HL-60 (cell line): ENCODE data around the gene SH3BP2.
A peak's percentile ranks its signal among the peaks of the same experiment; 100 is the strongest.

Source experiments
- DNase-seq, 2 experiments: peaks; one replicate each; pipeline ENCODE4 v3.0.0-alpha.2; 2010 to 2020; ENCODE audit warnings: low read depth in 1 of 2, low spot score in 1 of 2
- H3K27ac ChIP-seq: fragments of 250-450 bp; sonication (Bioruptor Pico); replicated peaks from 2 replicates; pipeline ENCODE4 v1.5.1; 2020; ENCODE audit warnings: mild to moderate bottlenecking, moderate library complexity
- H3K27me3 ChIP-seq: fragments of 250-450 bp; sonication (Bioruptor Pico); 2 replicates; pipeline ENCODE4 v1.5.1; 2021; ENCODE audit warnings: mild to moderate bottlenecking, moderate library complexity; ENCODE audit not compliant: insufficient read depth, poor library complexity, severe bottlenecking
- H3K4me3 ChIP-seq: replicated peaks from 2 replicates; pipeline ENCODE4 v1.5.1; 2011; ENCODE audit warnings: mild to moderate bottlenecking, control low read depth, low read length; ENCODE audit not compliant: insufficient read depth
- GABPA ChIP-seq: IDR thresholded peaks from 2 replicates; pipeline ENCODE4 v1.6.1; 2012; ENCODE audit warnings: low read depth
- POLR2AphosphoS5 ChIP-seq: IDR thresholded peaks from 2 replicates; pipeline ENCODE4 v1.6.1; 2012; ENCODE audit warnings: low read depth
- REST ChIP-seq: IDR thresholded peaks from 2 replicates; pipeline ENCODE4 v1.6.1; 2012; ENCODE audit warnings: low read depth; ENCODE audit not compliant: insufficient replicate concordance
- SPI1 ChIP-seq: IDR thresholded peaks from 2 replicates; pipeline ENCODE4 v1.6.1; 2012; ENCODE audit warnings: low read depth, mild to moderate bottlenecking, borderline replicate concordance
- TF ChIP-seq, protein P1 (sequence below): IDR thresholded peaks from one replicate; pipeline ENCODE4 v1.5.1; 2011; ENCODE audit warnings: low read length, control low read depth, inconsistent platforms; ENCODE audit not compliant: insufficient read depth

SH3BP2 gene

GRCh38 chr4:2755821-2756690 is 36.8 kb upstream of the SH3BP2 start, which contains the start of gene TNIP2:
TNIP2 (minus strand) TSS chr4:2756336; CDS start chr4:2756289, 47 bp downstream.
- DNase-seq: peak; percentile 61 to 74
- Histone ChIP-seq H3K27me3 (no peaks in the 10 kb centered on the region), H3K4me3 (peak within 1 kb of the TSS; percentile 94), H3K27ac (peak within 1 kb of the TSS; percentile 62)
- TF ChIP-seq SPI1: no peak
- TF ChIP-seq REST: no peak
- 0 out of 2 replicates have a peak, but pooled peaks have one; percentile 21 for TF ChIP-seq POLR2AphosphoS5
- no peak for TF ChIP-seq GABPA
- TF ChIP-seq, protein P1, sequence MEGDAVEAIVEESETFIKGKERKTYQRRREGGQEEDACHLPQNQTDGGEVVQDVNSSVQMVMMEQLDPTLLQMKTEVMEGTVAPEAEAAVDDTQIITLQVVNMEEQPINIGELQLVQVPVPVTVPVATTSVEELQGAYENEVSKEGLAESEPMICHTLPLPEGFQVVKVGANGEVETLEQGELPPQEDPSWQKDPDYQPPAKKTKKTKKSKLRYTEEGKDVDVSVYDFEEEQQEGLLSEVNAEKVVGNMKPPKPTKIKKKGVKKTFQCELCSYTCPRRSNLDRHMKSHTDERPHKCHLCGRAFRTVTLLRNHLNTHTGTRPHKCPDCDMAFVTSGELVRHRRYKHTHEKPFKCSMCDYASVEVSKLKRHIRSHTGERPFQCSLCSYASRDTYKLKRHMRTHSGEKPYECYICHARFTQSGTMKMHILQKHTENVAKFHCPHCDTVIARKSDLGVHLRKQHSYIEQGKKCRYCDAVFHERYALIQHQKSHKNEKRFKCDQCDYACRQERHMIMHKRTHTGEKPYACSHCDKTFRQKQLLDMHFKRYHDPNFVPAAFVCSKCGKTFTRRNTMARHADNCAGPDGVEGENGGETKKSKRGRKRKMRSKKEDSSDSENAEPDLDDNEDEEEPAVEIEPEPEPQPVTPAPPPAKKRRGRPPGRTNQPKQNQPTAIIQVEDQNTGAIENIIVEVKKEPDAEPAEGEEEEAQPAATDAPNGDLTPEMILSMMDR: no peak

DNA sequence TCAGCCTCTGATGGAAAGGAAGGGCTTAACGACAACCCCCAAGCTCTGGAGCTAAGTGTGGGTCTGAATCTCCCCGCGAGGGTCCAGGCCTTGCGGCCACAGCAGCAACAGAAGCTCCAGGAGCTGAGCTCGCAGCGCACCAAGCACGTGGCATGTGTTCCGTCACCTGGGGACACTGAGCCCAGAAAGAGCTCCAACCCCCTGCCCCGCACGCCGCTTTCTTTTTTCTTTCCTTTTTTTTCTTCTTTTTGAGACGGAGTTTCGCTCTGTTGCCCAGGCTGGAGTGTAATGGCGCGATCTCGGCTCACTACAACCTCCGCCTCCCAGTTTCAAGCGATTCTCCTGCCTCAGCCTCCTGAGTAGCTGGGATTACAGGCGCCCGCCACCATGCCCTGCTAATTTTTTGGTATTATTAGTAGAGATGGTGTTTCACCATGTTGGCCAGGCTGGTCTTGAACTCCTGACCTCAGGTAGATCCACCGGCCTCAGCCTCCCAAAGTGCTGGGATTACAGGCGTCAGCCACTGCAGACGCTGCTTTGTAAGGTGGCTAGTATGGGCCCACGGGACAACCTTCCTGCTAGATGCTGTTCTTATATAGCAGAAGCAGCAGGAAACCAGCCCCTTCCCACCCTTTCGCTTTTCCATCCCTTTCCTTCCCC is 36.1 kb upstream of the SH3BP2 start:
- peak overlapping the region; percentile 33 for H3K4me3 ChIP-seq
- no peak for TF ChIP-seq GABPA
- no peak for TF ChIP-seq SPI1
- TF ChIP-seq, protein P1: no peak
- no peak for TF ChIP-seq REST
- no peak for TF ChIP-seq POLR2AphosphoS5
- no peaks in the 10 kb centered on the region for H3K27me3 ChIP-seq
- no peak overlapping the region for H3K27ac ChIP-seq
- no peak for DNase-seq

DNA sequence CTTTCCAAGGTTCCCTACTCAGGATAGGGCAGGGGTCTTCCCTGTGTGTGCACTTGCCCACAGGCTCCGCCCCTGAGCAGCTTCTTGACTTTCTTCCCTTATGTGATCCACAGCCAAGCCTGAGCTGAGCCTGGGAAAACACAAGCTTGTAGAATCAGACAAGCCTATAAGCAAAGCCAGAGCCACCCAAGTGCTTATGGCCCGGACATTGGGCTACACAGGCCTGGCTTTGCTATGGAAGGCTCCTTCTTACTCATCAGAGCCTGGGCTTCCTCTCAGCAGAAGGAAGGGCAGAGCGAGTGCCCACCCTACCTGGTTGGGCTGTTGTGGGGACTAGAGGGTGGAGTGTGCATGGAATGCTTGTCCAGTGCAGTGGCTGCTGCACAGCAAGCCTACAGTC is 35.5 kb upstream of the SH3BP2 start:
- Histone ChIP-seq H3K4me3 (no peak overlapping the region), H3K27ac (no peak overlapping the region), H3K27me3 (no peaks in the 10 kb centered on the region)
- no peak for TF ChIP-seq REST
- TF ChIP-seq GABPA: no peak
- TF ChIP-seq, protein P1: no peak
- TF ChIP-seq SPI1: no peak
- TF ChIP-seq POLR2AphosphoS5: no peak
- DNase-seq: no peak
